NT2/D1 (cell line): ENCODE results near the gene VCX3B.

Source experiments
- SUZ12 ChIP-seq: IDR thresholded peaks from 2 replicates; pipeline ENCODE4 v1.6.1; 2011; ENCODE audit not compliant: insufficient read length, insufficient read depth; ENCODE audit errors: extremely low read depth
- YY1 ChIP-seq: IDR thresholded peaks from 2 replicates; pipeline ENCODE4 v1.6.1; 2011; ENCODE audit not compliant: insufficient read length, insufficient read depth
- ZNF274 ChIP-seq: IDR thresholded peaks from 2 replicates; pipeline ENCODE4 v1.6.1; 2011; ENCODE audit warnings: mild to moderate bottlenecking, low read depth, low read length

DNA sequence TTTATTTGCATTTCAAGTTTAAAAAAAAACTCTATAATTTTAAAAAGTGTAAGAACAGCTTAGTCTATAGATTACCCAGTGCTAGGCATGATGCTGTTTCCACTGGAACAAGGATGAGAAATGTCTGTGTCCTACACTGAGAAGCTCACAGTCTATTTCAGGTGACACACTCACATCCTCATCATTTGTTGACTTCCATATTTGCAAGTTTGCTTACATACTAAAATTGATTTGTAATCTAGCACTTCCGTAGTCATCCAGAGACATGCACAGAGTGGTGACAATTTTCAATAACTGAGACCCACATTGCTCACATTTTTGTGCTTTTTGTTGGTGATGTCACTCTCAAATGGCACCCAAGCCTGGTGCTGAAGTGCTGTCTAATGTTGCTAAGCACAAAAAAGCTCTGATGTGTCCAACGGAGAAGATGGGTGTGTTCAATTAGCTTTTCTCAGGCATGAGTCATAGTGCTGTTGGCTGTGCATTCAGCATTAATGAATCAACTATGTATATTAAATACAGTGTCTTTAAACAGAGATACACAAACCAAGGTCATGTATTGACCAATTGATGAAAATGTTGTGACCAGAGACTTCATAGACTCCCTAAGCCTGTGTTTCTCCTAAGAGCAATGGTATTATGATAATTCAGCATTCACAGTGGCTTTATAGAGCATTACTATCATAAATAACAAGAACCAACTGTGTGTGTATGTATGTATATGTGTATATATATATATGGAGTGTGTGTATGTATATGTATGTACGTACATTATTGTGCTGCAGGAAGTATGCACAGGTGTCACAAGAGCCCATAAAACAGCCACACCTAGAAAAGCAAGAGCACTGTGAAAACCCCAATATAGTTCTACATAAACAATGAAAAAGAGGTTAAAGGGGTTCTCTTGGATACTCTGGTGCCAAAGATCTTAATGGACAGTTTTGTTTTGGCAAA lies 31.2 kb upstream of the VCX3B start:
- TF ChIP-seq YY1 (no peak), ZNF274 (no peak), SUZ12 (no peak)
